Raji (cell line): ENCODE results near the gene DEPDC5.

ENCODE experiments used
- POLR2A ChIP-seq: IDR thresholded peaks from 2 replicates; pipeline ENCODE4 v1.6.1; 2011; ENCODE audit warnings: low read depth, low read length, control low read depth; ENCODE audit not compliant: insufficient read depth

Gene DEPDC5

GRCh38 chr22:31776231-31776630 lies 22.4 kb downstream of the DEPDC5 start:
- no peak for TF ChIP-seq POLR2A

- TF ChIP-seq POLR2A = no peak
These were observed 36.0 kb downstream of the DEPDC5 start for GRCh38 chr22:31789803-31790202.

GRCh38 chr22:31790240-31790639 lies 36.4 kb downstream of the DEPDC5 start:
- no peak for TF ChIP-seq POLR2A

- no peak for TF ChIP-seq POLR2A
These were observed 46.2 kb downstream of the DEPDC5 start for GRCh38 chr22:31800065-31800464.

- TF ChIP-seq POLR2A = no peak
These were observed 48.8 kb downstream of the DEPDC5 start for GRCh38 chr22:31802575-31802974.

GRCh38 chr22:31806751-31807150 lies 52.9 kb downstream of the DEPDC5 start:
- TF ChIP-seq POLR2A = no peak

- TF ChIP-seq POLR2A = no peak
These were observed 59.3 kb downstream of the DEPDC5 start for GRCh38 chr22:31812977-31813605.

- no peak for TF ChIP-seq POLR2A
These were observed 61.1 kb downstream of the DEPDC5 start for GRCh38 chr22:31814942-31815341.

- TF ChIP-seq POLR2A = no peak
These were observed 62.9 kb downstream of the DEPDC5 start for GRCh38 chr22:31816750-31817149.

GRCh38 chr22:31818481-31819392 lies 64.9 kb downstream of the DEPDC5 start:
- no peak for TF ChIP-seq POLR2A

GRCh38 chr22:31820655-31821054 lies 66.8 kb downstream of the DEPDC5 start:
- TF ChIP-seq POLR2A = no peak

- no peak for TF ChIP-seq POLR2A
These were observed 67.8 kb downstream of the DEPDC5 start for GRCh38 chr22:31821572-31821971.

- TF ChIP-seq POLR2A = no peak
These were observed 68.7 kb downstream of the DEPDC5 start for GRCh38 chr22:31822523-31822922.

GRCh38 chr22:31825513-31825912 lies 71.7 kb downstream of the DEPDC5 start:
- TF ChIP-seq POLR2A = no peak

GRCh38 chr22:31826443-31826842 lies 72.6 kb downstream of the DEPDC5 start:
- no peak for TF ChIP-seq POLR2A

GRCh38 chr22:31828739-31829138 lies 74.9 kb downstream of the DEPDC5 start:
- no peak for TF ChIP-seq POLR2A
